Erythroblast (primary cell): ENCODE measurements around the gene ATP11B.

Experiments
- DNase-seq, 2 experiments: peaks; one replicate each; lab custom pipeline; 2025; lab: John Stamatoyannopoulos, UW
- GATA1 ChIP-seq: IDR thresholded peaks from 2 replicates; pipeline ENCODE4 v1.6.1; 2011; ENCODE audit warnings: low read depth, mild to moderate bottlenecking, control low read depth, low read length, moderate library complexity
- POLR2A ChIP-seq: IDR thresholded peaks from 2 replicates; pipeline ENCODE4 v1.6.1; 2011; ENCODE audit warnings: mild to moderate bottlenecking, low read length

ATP11B gene

DNA sequence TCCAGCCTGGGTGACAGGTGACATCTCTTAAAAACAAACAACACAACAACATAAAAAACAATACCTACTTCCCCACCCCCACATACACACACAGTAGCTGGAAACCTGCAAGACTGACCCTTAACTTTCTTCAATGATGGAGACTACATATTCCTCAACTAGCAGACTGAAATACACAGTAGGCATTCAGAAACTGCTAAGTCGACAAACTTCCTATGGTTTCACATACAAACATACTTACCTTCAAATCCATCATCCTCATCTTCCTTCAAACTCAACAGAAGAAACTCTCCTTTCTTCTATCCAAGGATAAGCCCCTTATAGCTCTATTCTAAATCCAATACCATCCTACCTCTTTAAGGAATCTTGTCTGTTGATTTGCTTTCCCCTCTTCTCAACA lies 156.4 kb downstream of the ATP11B start:
- DNase-seq, result no peak
- TF ChIP-seq POLR2A, result no peak
- no peak for TF ChIP-seq GATA1

DNA sequence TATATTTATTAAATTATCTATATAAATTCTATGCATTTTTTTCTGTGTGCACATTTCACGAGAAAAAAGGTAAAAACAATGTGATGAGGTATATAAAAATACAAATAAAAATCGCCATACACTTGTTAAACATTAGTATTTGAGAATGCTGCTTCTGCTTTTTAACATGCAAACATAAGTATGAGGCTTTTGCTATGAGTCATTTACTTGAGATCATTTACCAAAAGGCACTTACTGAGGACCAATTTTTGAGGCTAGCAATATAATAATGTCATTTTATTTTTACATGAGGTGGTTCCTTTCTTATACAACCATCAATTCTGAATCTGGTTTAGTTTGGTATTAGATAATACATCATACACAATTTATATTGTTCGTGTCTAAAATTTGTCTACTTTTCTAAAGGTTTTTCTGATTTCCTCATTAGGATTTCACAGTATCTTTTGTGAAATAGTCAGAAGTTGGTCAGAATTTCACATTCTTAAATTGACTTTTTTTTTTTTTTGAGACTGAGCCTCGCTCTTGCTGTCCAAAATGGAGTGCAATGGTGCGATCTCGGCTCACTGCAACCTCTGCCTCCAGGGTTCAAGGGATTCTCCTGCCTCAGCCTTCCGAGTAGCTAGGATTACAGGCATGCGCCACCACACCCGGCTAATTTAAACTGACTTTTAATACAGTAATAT lies 161.4 kb downstream of the ATP11B start:
- DNase-seq, result no peak

DNA sequence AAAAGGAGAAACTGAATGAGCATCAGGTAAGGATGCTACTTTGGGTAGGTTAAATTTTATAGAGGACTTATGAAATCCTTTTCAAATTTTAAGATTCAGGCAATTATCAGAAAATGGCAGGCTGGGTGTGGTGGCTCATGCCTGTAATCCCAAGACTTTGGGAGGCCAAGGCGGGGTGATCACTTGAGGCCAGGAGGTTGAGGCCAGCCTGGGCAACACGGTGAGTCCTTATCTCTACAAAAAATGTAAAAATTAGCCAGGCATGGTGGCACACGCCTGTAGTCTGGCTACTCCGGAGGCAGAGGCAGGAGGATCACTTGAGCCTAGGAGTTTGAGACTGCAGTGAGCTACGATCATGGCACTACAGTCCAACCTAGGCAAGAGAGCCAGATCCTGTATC lies 163.9 kb downstream of the ATP11B start:
- peak; percentile 89 to 95 for DNase-seq
- TF ChIP-seq GATA1, result no peak
- peak; percentile 34 for TF ChIP-seq POLR2A

More for the DNA sequence above, 161.4 kb downstream of the ATP11B start:
- no peak for TF ChIP-seq GATA1
- TF ChIP-seq POLR2A, result no peak

DNA sequence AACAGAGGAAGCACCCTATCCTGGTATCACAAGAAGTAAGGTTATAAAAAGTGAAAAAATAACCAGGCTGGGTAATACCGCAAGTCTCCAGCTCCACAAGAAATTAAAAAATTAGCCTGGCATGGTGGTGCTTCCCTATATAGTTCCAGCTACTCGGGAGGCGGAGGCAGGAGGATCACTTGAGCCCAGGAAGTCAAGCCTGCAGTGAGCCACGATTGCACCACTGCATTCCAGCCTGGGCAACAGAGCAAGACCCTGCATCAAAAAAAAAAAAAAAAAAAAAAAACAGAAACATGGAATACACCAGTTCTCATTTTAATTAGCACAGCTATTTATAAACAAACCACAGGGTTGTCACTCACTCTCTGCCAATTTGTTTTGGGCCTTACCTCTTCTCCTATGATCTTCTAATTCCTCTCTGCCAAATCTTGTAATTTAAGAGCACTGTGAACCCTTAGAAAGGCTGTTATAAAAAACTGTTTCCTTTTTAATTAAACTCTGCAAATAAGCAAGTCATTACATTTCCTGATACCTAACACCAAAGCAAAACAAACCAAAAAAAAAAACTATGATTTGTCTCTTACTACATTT lies 164.5 kb downstream of the ATP11B start:
- TF ChIP-seq POLR2A (peak; percentile 0), GATA1 (no peak)
- no peak for DNase-seq

DNA sequence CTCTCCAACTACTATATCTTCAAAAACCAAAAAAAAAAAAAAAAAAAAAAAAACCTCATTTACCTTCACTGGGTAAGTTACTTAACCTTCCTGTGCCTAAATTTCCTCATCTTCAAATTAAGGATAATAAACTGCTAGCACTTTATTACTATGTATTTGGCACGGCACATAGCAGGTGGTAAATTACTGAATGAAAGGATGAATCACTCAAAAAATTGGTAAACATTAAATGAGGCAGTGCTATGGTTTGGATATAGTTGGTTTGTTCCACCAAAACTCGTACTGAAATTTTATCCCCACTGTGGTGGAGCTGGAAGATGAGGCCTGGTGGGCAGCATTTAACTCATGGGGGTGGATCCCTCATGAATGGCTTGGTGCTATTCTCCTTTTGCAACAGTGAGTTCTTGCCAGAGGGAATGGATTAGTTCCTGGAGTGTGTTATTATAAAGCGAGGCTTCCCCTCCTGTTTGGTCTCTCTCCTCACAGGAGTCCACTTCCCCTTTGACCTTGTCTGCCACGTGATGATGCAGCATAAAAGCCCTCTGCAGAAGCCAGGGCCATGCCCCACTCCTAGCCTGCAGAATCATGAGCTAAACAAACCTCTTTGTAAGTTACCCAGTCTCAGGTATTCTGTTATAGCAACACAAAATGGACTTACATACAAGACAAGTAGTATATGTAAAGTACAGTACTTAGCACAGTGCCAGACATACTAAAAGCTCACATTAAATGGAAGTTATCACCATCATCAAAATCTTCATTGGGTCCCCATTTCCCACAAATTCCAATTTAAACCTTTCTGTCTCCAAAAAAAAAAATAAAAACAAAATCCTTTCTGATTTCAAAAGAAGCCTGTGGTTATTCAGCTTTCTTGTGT lies 166.4 kb downstream of the ATP11B start:
- peak; percentile 35 to 37 for DNase-seq
- no peak for TF ChIP-seq POLR2A
- TF ChIP-seq GATA1, result no peak

DNA sequence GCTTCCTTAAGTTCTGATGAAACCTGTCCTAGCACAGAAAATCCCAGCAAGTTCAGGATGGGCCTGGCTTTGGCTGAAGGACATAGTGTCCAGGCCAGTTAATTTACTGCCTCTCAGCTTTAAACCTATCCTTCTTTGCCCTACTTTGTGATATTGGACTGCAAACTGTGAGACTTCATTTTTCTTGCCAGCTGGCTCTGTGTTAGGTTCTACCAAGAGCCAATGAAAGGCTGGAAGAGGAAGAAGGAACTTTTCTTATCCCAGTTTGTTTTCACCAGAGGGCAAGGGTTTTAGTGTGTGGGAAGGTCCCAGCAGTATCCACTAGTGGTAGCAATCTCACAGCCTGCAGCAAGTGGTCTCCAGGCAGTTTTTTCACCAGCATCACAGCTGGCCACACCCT lies 168.9 kb downstream of the ATP11B start:
- peak; percentile 40 to 50 for DNase-seq
- no peak for TF ChIP-seq POLR2A
- TF ChIP-seq GATA1, result no peak

DNA sequence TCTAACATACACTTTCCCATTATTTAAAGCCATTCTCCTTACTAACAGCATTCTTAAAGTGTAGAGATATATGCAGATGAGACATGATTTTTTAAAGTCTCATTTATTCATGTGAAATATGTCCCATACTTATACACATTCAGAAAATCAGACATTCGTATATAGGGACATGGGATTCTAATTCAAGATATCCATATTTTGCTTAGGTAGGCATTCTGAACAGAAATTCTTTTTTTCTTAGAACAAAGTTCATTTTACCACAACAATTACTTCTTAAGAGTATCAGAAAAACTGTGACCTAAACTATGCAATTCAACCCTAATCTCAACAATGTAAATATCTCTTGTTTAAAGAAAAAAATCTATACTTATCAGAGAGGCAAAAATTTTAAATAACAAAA lies 170.9 kb downstream of the ATP11B start:
- TF ChIP-seq POLR2A (no peak), GATA1 (no peak)
- DNase-seq, result no peak

DNA sequence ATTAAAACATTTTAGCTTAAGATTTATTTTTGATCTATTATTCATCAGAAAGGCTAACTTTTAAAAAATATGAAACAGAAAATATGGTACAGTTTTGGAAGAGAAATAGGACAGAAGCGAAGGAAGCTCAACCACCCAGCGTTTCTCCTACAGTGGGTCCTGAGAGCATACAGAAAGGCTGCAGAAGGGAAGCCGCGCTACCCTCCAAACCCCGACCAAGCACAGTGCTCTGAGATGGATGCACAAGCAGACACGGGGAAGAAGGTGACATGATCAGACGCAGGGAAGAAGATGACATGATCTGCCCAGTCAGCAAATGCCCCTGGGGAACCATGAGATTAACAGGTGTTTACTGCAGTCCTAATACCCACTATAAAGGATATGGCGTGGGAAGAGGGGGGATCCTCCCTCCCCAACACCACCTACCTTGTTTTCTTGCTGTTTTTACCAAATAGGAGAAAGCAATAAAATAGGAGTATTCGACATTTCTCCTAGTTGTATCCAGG lies 172.6 kb downstream of the ATP11B start:
- DNase-seq, result no peak
- TF ChIP-seq GATA1, result no peak
- no peak for TF ChIP-seq POLR2A

DNA sequence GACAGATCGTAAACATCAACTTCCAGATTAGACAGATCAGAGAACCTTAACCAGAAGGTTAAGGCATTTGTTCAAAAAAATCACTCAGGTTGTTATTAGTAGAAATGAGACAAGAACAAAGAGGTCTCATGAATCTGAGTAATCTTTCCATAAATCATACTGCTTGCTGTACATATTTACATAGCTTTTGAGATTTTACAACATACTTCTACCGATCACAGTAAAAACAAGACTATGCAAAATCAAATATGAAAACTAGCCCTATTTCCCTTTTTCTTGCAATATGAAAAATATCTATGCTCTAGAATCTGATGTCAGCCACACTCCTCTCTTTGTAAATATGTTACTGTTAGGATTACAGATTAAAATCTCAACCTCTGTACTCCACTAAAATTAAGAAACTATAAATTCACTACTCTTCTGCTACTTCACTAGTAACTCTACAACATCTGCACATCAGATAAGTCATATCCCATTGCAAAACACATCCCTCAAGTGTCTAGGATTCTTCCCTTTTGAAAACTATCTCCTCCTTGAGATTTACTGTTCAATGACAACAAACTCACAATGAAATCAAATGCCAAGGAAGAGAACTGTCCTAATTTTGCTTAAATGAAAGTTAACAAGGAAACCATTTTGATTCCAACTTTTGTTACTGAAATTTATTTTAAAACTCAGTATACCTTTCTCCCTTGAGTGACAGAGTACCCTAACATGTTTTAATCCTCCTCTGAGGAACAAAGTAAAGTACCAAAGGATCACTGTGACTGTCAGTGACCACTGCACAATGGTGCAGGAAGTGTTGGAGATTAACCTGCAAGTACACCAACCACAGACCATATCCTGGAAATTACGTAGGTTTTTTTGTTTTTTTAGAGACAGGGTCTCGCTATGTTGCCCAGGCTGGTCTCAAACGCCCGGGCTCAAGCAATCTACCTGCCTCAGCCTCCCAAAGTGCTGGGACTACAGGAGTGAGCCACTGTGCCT lies 174.2 kb downstream of the ATP11B start:
- no peak for DNase-seq

DNA sequence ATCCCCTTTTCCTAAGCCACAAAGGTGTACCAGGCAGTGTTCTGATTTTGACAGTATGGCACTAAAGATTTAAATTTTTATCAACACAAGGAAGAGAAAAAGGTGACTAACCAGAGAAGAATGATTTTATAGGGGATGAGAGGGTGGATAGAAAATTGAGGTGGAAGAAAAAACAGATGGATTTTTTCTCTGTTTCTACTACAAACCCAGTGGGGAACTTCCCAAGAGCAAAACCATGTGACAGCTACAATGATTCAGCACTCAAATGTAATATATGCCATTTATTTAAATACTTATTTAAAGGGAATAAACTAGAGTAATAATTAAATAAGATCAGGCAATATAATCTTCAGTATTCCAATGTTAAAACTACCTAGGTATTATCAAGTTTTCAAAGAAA lies 176.0 kb downstream of the ATP11B start:
- peak; percentile 34 to 46 for DNase-seq
- no peak for TF ChIP-seq POLR2A
- no peak for TF ChIP-seq GATA1

More for the DNA sequence above, 174.2 kb downstream of the ATP11B start:
- TF ChIP-seq GATA1 (no peak), POLR2A (no peak)

DNA sequence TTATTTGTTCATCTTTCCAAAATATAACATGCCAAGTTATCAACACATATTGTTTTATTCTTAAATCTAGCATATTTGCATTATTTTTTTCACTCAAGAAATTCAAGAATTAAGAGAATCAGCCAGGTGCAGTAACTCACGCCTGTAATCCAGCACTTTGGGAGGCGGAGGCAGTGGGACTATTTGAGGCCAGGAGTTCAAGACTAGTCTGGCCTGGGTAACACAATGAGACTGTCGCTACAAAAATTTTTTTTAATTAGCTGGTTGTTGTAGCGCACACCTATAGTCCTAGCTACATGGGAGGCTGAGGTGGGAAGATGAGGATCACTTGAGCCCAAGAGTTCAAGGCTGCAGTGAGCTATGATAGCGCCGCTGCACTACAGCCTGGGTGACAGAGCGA lies 176.5 kb downstream of the ATP11B start:
- peak; percentile 15 for TF ChIP-seq POLR2A
- no peak for TF ChIP-seq GATA1
- DNase-seq, result peak; percentile 40 to 42

DNA sequence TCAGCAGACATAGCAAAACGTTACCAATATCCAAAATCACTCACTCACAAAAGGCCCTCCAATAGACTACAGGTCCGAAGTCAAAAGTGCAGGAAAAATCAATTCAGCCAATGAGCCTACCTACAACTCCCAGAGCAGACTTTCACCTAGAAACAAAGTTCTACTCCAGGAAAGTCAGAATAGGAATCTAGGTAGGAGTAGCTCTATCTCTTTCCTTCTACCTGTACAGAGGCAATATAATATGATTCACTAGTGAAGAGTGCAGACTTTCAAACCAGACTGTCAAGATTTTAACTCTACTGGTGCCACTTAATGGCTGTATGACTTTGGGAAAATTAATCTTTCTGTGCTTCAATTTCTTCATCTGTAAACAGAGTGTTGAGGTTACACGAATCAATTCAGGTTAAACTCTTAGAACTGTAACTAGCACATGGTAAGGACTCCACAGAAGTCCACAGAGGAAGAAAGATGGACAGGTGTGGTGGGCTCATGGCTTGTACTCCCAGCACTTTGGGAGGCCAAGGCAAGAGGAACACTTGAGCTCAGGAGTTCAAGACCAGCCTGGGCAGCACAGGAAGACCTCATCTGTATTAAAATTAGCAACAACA lies 177.6 kb downstream of the ATP11B start:
- DNase-seq, result no peak
- TF ChIP-seq POLR2A (no peak), GATA1 (no peak)
